ENCODE results near the gene DUSP16.

The DUSP16 gene

DNA sequence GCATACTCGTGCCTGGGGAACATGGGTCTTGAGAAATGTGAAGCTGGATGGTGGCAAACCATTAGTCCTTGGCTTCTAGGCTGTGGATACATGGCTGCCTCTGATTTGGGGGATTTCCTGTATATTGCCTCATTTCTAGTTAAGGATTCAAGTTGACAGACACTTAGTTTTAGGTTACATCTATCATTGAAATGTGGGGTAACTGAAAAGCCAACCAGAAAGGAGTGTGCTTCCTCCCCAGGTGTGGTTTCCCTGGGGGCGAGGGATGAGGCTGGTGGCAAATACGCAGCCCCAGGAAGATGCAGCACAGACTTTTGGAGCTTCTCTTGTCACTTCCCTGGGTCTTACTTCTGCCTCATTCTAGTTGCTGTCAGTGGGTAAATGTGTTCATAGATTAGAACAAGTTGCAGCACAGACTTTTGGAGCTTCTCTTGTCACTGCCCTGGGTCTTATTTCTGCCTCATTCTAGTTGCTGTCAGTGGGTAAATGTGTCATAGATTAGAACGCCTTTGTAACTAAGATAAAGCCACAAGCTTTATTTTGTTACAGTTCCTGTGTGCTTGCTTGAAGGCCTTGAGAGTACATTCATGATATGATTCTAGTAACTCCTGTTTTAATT is 120.7 kb downstream of the DUSP16 start:
- peak; percentile 28 for DNase-seq (ENCODE audit: low read depth)

- no peak for DNase-seq (ENCODE audit: low read depth)
Observed at GRCh38 chr12:12441429-12441807, 121.2 kb downstream of the DUSP16 start.

DNA sequence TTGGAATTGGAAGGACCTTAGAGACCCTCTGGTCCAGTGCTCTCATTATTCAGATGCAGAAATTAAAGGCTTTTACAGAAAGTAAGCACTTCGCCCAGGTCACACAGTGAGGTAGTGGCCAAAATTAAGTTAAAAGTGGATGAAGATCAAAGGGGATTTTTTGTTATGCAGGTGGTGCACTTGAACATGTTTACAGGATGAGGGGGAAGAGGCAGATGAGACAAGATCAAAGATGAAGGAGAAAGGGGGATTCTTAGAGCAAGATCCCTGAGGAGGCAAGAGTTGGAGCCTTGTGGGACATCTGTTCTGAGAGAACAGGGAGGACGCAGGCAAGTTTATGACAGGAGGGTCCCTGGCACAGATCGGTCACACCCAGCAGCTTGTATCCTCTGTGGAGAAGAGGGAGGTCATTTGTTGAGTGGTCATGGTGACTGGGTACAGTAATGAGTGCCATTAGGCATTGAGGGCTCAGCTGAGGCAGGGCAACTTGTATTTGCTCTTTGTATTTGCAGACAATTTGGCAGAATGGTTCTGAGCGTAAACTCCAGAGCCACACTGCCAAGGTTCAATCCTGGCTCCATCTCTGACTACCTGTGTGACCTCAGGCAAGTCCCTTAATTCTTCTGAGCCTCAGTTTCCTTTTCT is 121.8 kb downstream of the DUSP16 start:
- DNase-seq (ENCODE audit: low read depth), result no peak

DNA sequence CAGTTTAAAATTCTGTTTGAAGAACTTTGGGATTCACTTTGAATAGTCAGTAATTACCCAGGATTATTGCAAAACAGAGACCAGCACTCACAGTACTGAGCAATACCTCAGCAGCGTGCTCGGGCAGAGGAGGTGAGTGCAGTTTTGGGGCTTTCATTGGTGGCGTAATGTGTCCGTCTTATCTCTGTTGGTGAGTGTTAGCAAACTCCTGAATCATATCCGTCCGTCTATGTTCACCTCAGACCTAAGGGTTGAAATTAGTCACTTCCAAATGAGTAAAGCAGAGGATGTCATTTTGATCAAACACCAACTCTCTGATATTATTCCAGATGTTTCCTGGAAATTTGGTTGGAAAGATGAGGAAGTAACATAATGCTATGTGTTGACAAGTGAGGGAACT is 123.0 kb downstream of the DUSP16 start:
- DNase-seq (ENCODE audit: low read depth), result peak; percentile 35

DNA sequence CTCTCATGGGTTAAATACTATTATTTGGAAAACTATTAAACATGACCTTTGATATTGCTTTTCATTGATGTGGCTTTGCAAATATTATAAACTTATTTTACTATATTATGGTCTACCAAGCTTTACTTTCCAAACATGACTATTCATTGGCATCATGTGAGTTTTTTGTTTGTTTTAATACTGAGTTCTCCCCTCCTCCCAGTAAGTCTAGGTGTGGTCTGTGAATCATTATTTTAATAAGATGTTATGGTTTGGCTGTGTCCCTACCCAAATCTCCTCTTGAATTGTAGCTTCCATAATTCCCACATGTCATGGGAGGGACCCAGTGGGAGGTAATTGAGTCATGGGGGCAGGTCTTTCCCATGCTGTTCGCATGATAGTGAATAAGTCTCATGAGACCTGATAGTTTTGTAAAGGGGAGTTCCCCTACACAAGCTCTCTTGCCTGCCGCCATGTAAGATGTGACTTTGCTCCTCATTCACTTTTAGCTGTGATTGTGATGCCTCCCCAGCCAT is 125.8 kb downstream of the DUSP16 start:
- DNase-seq (ENCODE audit: low read depth), result no peak

GRCh38 chr12:12433203-12433731 is 129.4 kb downstream of the DUSP16 start:
- no peak for DNase-seq (ENCODE audit: low read depth)

DNA sequence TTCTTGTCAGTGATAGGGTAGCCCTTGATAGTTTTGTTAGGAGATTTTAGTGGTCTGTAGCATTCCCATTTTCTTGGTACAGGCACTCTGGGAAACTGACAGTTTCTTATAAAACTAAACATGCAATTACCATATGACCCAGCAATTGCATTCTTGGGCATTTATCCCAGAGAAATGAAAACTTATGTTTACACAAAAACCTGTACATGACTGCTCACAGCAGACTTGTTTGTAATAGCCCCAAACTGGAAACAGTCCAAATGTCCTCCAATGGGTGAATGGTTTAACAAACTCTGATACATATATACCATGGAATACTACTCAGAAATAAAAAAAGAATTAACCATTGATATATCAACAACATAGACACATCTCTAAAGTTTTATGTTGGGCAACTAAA is 130.3 kb downstream of the DUSP16 start:
- no peak for DNase-seq (ENCODE audit: low read depth)

DNA sequence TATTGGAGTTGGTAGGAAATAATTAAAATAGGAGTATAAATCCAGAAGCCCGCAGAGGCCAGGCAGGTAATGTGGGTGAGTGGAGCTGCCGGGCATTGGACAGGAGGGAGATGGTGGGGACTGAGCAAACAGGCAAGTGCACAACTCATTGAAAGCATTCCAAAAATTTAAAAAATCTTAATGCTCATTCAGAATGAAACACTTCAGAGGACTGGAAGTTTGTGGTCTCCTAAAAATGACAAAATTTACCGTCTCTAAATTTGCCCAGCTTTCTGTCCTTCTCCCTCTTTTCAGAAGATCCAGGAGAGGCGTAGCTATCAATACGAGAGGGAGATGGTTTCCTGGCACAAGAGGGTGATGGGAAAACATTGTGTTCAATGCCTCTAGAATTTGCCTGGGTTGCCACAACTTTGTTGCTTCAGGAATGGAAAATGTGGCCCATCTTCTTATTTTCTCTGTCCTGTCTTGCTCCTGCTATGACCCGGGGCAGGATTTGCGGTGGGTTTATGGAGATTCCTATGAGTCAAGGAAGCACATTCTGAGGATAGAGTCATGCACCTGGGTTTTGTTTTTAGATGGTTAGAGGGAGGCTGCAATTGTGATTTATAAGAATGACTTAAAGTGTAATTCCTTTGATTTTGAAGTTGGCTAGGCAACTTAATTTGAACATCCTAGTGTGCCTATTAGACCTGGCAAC is 133.6 kb downstream of the DUSP16 start:
- no peak for DNase-seq (ENCODE audit: low read depth)

DNA sequence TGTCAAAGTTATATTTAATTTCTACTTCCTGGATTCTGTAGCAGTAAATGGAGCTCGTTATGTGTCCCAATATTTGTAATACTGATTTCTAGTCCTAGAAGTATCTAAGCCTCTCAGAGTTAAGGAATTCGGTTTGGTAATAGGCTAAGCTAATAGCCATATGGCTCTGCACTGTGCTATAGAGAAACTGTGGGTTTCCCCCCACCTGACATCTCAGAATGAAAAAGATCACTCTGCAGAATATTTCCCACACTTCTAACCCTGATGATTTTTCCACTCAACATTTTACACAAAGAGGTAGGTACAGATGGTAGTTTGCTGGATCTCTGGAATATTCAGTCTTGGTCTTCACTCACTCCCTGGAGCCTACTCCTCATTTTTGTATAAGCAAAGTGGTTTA is 134.6 kb downstream of the DUSP16 start:
- no peak for DNase-seq (ENCODE audit: low read depth)

- DNase-seq (ENCODE audit: low read depth), result no peak
Observed at GRCh38 chr12:12427568-12427967, 135.1 kb downstream of the DUSP16 start.

DNA sequence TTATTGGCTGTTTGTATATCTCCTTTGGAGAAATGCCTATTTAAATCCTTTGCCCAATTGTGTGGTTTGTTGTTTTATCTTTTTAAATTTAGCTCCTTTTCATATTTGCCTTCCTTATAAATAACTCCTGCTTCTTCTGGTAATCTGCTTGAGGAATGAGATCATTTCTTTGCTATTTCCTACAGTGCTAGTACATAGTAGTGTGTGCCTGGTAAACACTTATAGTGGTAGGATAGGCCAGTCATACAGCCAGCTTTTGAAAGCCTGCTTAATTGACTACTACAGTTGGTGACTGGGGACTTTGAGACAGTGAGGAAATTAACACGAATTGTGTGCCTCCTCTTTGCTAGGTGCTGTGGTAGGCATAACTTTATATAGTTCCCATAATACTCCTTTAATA is 137.0 kb downstream of the DUSP16 start:
- no peak for DNase-seq (ENCODE audit: low read depth)

DNA sequence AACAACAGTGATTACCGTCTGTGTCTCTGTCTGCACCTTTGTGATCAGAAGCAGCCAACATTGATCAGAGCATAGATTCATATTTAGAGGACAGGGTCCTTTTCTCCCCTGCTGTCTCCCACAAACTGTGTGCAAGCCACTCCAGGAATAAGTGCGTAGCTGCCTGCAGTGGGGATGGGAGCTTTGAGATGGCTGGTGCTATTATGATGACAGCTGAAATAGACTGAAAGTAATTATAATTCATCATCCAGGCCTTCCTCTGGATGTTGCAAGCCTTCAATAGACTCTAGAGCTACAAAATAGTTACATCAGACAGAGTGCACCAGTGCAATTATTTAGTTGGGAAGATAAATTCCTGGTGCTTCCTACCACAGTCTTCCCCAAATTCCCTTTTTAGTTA is 137.7 kb downstream of the DUSP16 start:
- no peak for DNase-seq (ENCODE audit: low read depth)

All from activated T-cell treated with anti-CD3 and anti-CD28 coated beads for 24 hours (primary cell).